PC-9 (cell line): ENCODE results near the gene LNP1.

ENCODE experiments used
- CTCF ChIP-seq: fragments of 200-600 bp; sonication (generic); conservative IDR thresholded peaks from 2 replicates; pipeline ENCODE4 v1.6.1; 2017; ENCODE audit warnings: mixed run types, antibody characterized with exemption, mild to moderate bottlenecking, moderate library complexity
- EZH2 ChIP-seq: fragments of 200-600 bp; sonication (generic); IDR thresholded peaks from 2 replicates; pipeline ENCODE4 v1.8.0; 2017; ENCODE audit warnings: antibody characterized with exemption, low read depth

- no peak for TF ChIP-seq CTCF
- TF ChIP-seq EZH2 = no peak
These were observed 64.8 kb downstream of the LNP1 start for GRCh38 chr3:100465892-100466777.
